ENCODE results near the gene C6. TPM values are rescaled to one million over a fixed set of nuclear protein-coding genes. Genes with fewer than 3 reads are reported as not detected.
A peak's percentile ranks its signal among the peaks of the same experiment; 100 is the strongest.

Gene C6
- total RNA-seq, 1 experiment from 2014 or later, result not detected

- no peak overlapping the region for H3K27ac ChIP-seq
- H3F3A ChIP-seq (ENCODE audit: insufficient read depth, low read depth), result no peaks in the 10 kb centered on the region
- no peaks in the 10 kb centered on the region for H3K4me1 ChIP-seq (replicated peaks; ENCODE audit: insufficient read depth)
- POLR2A ChIA-PET (ENCODE audit: unreplicated experiment), result no interaction called here
- 0 out of 2 replicates have a peak, but pooled peaks cover 4% of the 10 kb centered on the region for H3K9me2 ChIP-seq (ENCODE audit: insufficient read depth)
- TF ChIP-seq EZH2 (IDR thresholded peaks at IDR 0.05; ENCODE audit: low read depth) (no peak), CTCF (conservative IDR thresholded peaks at IDR 0.05) (no peak)
- H3K4me2 ChIP-seq, result no peak overlapping the region
- no peak overlapping the region for H2AFZ ChIP-seq
- no TSS peak for BruUV-seq (replicated peaks)
- no peak for DNase-seq
- no peaks in the 10 kb centered on the region for H4K20me1 ChIP-seq (ENCODE audit: insufficient read depth)
- H3K4me3 ChIP-seq, result no peak overlapping the region
- no peaks in the 10 kb centered on the region for H3K9me3 ChIP-seq (ENCODE audit: insufficient read depth, low read depth)
- intact Hi-C loops (cut with micrococcal nuclease; ENCODE audit: unreplicated experiment), result no loop called here
- H3K79me2 ChIP-seq (ENCODE audit: low read depth), result no peaks in the 10 kb centered on the region
- no peaks in the 10 kb centered on the region for H3K27me3 ChIP-seq (ENCODE audit: insufficient read depth, low read depth)
- CTCF ChIA-PET, result no interaction called here
- H3K36me3 ChIP-seq (ENCODE audit: low read depth), result no peaks in the 10 kb centered on the region
These were observed 10.6 kb upstream of the C6 start for GRCh38 chr5:41223962-41224361.

GRCh38 chr5:41219658-41220269 is 6.4 kb upstream of the C6 start:
- Histone ChIP-seq H3K27ac (no peak overlapping the region), H4K20me1 (ENCODE audit: insufficient read depth) (no peaks in the 10 kb centered on the region), H3K4me2 (no peak overlapping the region), H3F3A (ENCODE audit: insufficient read depth, low read depth) (no peaks in the 10 kb centered on the region), H3K4me3 (no peak overlapping the region), H3K27me3 (ENCODE audit: insufficient read depth, low read depth) (no peaks in the 10 kb centered on the region), H3K36me3 (ENCODE audit: low read depth) (no peaks in the 10 kb centered on the region), H3K9me3 (ENCODE audit: insufficient read depth, low read depth) (no peaks in the 10 kb centered on the region), H3K4me1 (replicated peaks; ENCODE audit: insufficient read depth) (no peaks in the 10 kb centered on the region), H3K9me2 (ENCODE audit: insufficient read depth) (0 out of 2 replicates have a peak, but pooled peaks cover 4% of the 10 kb centered on the region), H2AFZ (peak overlapping the region; percentile 3; the same call in 1 of the 2 replicates), H3K79me2 (ENCODE audit: low read depth) (no peaks in the 10 kb centered on the region)
- ChIA-PET POLR2A (ENCODE audit: unreplicated experiment) (no interaction called here), CTCF (no interaction called here)
- no peak for DNase-seq
- TF ChIP-seq CTCF (conservative IDR thresholded peaks at IDR 0.05) (no peak), EZH2 (IDR thresholded peaks at IDR 0.05; ENCODE audit: low read depth) (no peak)
- intact Hi-C loops (cut with micrococcal nuclease; ENCODE audit: unreplicated experiment), result no loop called here
- no TSS peak for BruUV-seq (replicated peaks)

- Histone ChIP-seq H2AFZ (peak overlapping the region; percentile 3; the same call in 1 of the 2 replicates), H3K4me2 (no peak overlapping the region), H3F3A (ENCODE audit: insufficient read depth, low read depth) (no peaks in the 10 kb centered on the region), H3K27ac (no peak overlapping the region), H3K79me2 (ENCODE audit: low read depth) (no peaks in the 10 kb centered on the region), H4K20me1 (ENCODE audit: insufficient read depth) (no peaks in the 10 kb centered on the region), H3K4me3 (no peak overlapping the region), H3K9me2 (ENCODE audit: insufficient read depth) (0 out of 2 replicates have a peak, but pooled peaks cover 4% of the 10 kb centered on the region), H3K36me3 (ENCODE audit: low read depth) (no peaks in the 10 kb centered on the region), H3K27me3 (ENCODE audit: insufficient read depth, low read depth) (no peaks in the 10 kb centered on the region), H3K4me1 (replicated peaks; ENCODE audit: insufficient read depth) (no peaks in the 10 kb centered on the region), H3K9me3 (ENCODE audit: insufficient read depth, low read depth) (no peaks in the 10 kb centered on the region)
- intact Hi-C loops (cut with micrococcal nuclease; ENCODE audit: unreplicated experiment), result no loop called here
- no peak for DNase-seq
- TF ChIP-seq CTCF (conservative IDR thresholded peaks at IDR 0.05) (no peak), EZH2 (IDR thresholded peaks at IDR 0.05; ENCODE audit: low read depth) (no peak)
- BruUV-seq (replicated peaks), result no TSS peak
- ChIA-PET CTCF (no interaction called here), POLR2A (ENCODE audit: unreplicated experiment) (no interaction called here)
These were observed 5.8 kb upstream of the C6 start for GRCh38 chr5:41218929-41219657.
